Progenitor cell of endocrine pancreas (in vitro differentiated cells): ENCODE measurements around the gene AP1B1. TPM values are rescaled to one million over a fixed set of nuclear protein-coding genes. Genes with fewer than 3 reads are reported as not detected.
A peak's percentile ranks its signal among the peaks of the same experiment; 100 is the strongest.
"Not testable (repeated sequence)": the region's sequence is repeated elsewhere in the genome, so short reads cannot be mapped to it uniquely, and the experiment has no call there.

Experiments
- DNase-seq: peaks from one replicate; pipeline ENCODE4 v3.0.0; 2021; ENCODE audit warnings: low spot score; ENCODE audit not compliant: unreplicated experiment
- H3K27ac Mint-ChIP-seq: 2 replicates; pipeline ENCODE4 v1.8.0; 2021; ENCODE audit warnings: mild to moderate bottlenecking, moderate library complexity, mixed read lengths
- H3K27me3 Mint-ChIP-seq: 2 replicates; pipeline ENCODE4 v1.8.0; 2021; ENCODE audit warnings: mixed read lengths
- H3K36me3 Mint-ChIP-seq: 2 replicates; pipeline ENCODE4 v1.8.0; 2022; ENCODE audit warnings: mixed read lengths; ENCODE audit not compliant: insufficient read depth
- H3K4me1 Mint-ChIP-seq: 2 replicates; pipeline ENCODE4 v1.8.0; 2021; ENCODE audit warnings: low read depth, mixed read lengths
- H3K4me3 Mint-ChIP-seq: 2 replicates; pipeline ENCODE4 v1.8.0; 2021; ENCODE audit warnings: low read depth, mild to moderate bottlenecking, moderate library complexity, mixed read lengths
- H3K9me3 Mint-ChIP-seq: 2 replicates; pipeline ENCODE4 v1.8.0; 2021; ENCODE audit warnings: low read depth, mixed read lengths
- total RNA-seq: library from RNA; stranded (reverse); gene quantifications from 2 replicates; pipeline ENCODE4 v1.2.1, GENCODE V29; 2021
- TF ChIP-seq, protein P1 (sequence below): fragments of 200-600 bp; sonication (generic); IDR thresholded peaks from one replicate; pipeline ENCODE4 v1.5.0; 2021; ENCODE audit warnings: antibody characterized with exemption, mild to moderate bottlenecking; ENCODE audit not compliant: unreplicated experiment

The AP1B1 gene
- total RNA-seq, 1 donor from 2014 or later: 59.6 TPM

DNA sequence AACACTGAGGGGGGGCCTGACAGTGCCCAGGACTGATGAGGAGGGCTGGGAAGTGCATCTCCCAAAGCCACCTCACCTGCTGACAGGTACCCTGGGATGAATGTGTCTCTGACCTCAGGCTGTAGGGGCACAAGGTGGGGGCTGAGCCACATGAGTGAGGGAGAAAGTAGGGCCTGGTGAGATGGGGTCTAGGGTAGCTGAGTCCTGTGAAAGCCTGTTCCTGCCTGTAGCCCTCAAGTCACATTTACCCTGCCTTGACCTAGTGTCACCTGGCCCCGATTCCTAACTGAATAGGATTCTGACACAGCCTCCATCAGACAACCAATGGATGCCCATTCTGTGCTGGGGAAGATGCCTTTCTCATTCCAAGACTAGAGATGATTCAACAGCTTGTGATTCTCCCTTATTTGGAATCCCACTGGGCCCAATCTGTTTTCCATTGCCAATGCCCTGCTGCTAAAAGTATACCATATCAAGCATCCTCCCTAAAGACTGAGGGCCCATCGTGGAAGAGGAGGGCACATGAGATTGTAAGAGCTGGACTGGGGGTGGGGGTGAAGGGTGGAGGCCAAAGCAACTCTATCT lies 38.9 kb upstream of the AP1B1 start:
- no peaks in the 10 kb centered on the region for H3K9me3 Mint-ChIP-seq

GRCh38 chr22:29426476-29426875 lies 38.1 kb upstream of the AP1B1 start:
- Mint-ChIP-seq H3K36me3 (no peaks in the 10 kb centered on the region), H3K9me3 (no peaks in the 10 kb centered on the region), H3K27me3 (peaks cover 2% of the 10 kb centered on the region), H3K4me3 (no peak overlapping the region), H3K27ac (no peak overlapping the region), H3K4me1 (peaks cover 7% of the 10 kb centered on the region)
- DNase-seq: no peak
- TF ChIP-seq, protein P1, sequence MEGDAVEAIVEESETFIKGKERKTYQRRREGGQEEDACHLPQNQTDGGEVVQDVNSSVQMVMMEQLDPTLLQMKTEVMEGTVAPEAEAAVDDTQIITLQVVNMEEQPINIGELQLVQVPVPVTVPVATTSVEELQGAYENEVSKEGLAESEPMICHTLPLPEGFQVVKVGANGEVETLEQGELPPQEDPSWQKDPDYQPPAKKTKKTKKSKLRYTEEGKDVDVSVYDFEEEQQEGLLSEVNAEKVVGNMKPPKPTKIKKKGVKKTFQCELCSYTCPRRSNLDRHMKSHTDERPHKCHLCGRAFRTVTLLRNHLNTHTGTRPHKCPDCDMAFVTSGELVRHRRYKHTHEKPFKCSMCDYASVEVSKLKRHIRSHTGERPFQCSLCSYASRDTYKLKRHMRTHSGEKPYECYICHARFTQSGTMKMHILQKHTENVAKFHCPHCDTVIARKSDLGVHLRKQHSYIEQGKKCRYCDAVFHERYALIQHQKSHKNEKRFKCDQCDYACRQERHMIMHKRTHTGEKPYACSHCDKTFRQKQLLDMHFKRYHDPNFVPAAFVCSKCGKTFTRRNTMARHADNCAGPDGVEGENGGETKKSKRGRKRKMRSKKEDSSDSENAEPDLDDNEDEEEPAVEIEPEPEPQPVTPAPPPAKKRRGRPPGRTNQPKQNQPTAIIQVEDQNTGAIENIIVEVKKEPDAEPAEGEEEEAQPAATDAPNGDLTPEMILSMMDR: no peak

More for the DNA sequence above, 38.9 kb upstream of the AP1B1 start:
- Mint-ChIP-seq H3K27me3 (peaks cover 2% of the 10 kb centered on the region), H3K27ac (no peak overlapping the region), H3K4me3 (no peak overlapping the region), H3K4me1 (peaks cover 12% of the 10 kb centered on the region), H3K36me3 (no peaks in the 10 kb centered on the region)
- DNase-seq: no peak
- TF ChIP-seq, protein P1: no peak

- H3K27ac Mint-ChIP-seq, DNase-seq, H3K4me3 Mint-ChIP-seq, H3K9me3 Mint-ChIP-seq, H3K36me3 Mint-ChIP-seq: not testable (repeated sequence)
- peaks cover 14% of the 10 kb centered on the region for H3K4me1 Mint-ChIP-seq
- H3K27me3 Mint-ChIP-seq: peaks cover 13% of the 10 kb centered on the region
These were observed 30.3 kb upstream of the AP1B1 start for GRCh38 chr22:29418704-29419103.

DNA sequence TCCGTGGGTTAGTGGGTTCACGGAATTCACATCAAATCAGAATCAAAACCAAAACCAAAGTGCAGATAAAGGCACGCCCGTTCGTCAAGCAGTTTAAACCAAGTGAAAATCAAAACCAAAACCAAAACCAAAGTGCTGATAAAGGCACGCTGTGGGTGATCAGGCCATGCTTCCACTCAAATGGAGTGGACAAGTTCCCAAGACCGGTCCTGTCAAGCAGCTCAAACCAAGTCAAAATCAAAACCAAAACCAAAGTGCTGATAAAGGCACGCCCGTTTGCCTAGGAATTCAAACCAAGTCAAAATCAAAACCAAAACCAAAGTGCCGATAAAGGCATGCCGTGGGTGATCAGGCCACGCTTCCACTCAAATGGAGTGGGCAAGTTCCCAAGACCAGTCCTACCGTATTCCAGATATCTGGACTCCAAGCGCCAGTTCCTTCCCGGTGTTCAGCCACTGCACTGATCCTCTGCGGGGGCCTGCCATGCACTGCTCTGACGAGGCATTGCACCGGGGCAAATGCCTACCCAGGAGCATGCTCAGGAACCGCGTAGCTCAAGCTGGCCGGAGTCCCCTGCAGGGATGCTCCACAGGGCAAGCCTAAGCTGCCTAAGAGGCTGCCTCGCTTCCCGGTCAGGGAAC lies 26.7 kb upstream of the AP1B1 start:
- not testable (repeated sequence) for H3K9me3 Mint-ChIP-seq, H3K27ac Mint-ChIP-seq

DNA sequence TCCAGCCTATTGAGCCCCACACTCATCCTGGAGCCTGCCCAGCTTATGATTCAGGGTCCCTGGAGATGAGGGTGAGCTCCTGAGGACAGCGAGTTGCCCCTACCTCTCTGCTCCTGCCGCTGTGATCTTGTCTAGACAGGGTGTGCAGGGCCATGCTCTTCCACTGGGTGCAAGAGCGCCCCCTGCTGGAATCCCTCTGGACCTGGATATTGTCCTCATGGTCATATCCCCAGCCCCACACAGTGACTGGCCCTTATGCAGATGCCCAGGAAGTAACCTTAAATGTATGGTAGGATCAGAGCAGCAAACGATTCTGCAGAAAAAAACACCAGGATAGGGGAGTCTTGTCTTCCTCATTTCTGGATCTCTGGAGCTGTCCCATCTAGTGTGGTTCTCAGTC lies 24.4 kb upstream of the AP1B1 start:
- peaks cover 19% of the 10 kb centered on the region for H3K27me3 Mint-ChIP-seq
- not testable (repeated sequence) for H3K9me3 Mint-ChIP-seq, DNase-seq, H3K4me3 Mint-ChIP-seq, H3K36me3 Mint-ChIP-seq, H3K27ac Mint-ChIP-seq
- peaks cover 14% of the 10 kb centered on the region for H3K4me1 Mint-ChIP-seq
- TF ChIP-seq, protein P1: peak; percentile 33

More for the DNA sequence above, 26.7 kb upstream of the AP1B1 start:
- H3K4me3 Mint-ChIP-seq, H3K36me3 Mint-ChIP-seq, DNase-seq: not testable (repeated sequence)
- Mint-ChIP-seq H3K4me1 (peaks cover 14% of the 10 kb centered on the region), H3K27me3 (peaks cover 19% of the 10 kb centered on the region)

GRCh38 chr22:29411569-29412211 lies 23.3 kb upstream of the AP1B1 start:
- not testable (repeated sequence) for H3K36me3 Mint-ChIP-seq, H3K4me3 Mint-ChIP-seq, H3K27ac Mint-ChIP-seq, DNase-seq, H3K9me3 Mint-ChIP-seq
- Mint-ChIP-seq H3K27me3 (peaks cover 17% of the 10 kb centered on the region), H3K4me1 (peaks cover 12% of the 10 kb centered on the region)
